Skin of body (tissue), 2 donors: ENCODE results near the gene GPC1. TPM values are rescaled to one million over a fixed set of nuclear protein-coding genes. Genes with fewer than 3 reads are reported as not detected.
A peak's percentile ranks its signal among the peaks of the same experiment; 100 is the strongest.
"Not testable (repeated sequence)": the region's sequence is repeated elsewhere in the genome, so short reads cannot be mapped to it uniquely, and the experiment has no call there.

ENCODE experiments used
- DNase-seq: peaks from one replicate; lab custom pipeline; 2025; lab: John Stamatoyannopoulos, UW
- total RNA-seq: library from RNA; depleted of rRNA; stranded (reverse); fragments of >200 nt; gene quantifications from one replicate; pipeline ENCODE4 v1.2.3, GENCODE V29; 2014

The GPC1 gene
- total RNA-seq, 1 donor from 2014 or later, result 25.4 TPM

DNA sequence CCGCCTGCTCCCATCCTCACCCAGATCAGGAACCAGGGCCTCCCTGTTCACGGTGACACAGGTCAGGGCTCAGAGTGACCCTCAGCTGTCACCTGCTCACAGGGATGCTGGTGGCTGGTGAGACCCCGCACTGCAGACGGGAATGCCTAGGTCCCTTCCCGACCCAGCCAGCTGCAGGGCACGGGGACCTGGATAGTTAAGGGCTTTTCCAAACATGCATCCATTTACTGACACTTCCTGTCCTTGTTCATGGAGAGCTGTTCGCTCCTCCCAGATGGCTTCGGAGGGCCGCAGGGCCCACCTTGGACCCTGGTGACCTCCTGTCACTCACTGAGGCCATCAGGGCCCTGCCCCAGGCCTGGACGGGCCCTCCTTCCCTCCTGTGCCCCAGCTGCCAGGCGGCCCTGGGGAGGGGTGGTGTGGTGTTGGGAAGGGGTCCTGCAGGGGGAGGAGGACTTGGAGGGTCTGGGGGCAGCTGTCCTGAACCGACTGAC, 31.7 kb downstream of the GPC1 start:
- DNase-seq, result no peak

DNA sequence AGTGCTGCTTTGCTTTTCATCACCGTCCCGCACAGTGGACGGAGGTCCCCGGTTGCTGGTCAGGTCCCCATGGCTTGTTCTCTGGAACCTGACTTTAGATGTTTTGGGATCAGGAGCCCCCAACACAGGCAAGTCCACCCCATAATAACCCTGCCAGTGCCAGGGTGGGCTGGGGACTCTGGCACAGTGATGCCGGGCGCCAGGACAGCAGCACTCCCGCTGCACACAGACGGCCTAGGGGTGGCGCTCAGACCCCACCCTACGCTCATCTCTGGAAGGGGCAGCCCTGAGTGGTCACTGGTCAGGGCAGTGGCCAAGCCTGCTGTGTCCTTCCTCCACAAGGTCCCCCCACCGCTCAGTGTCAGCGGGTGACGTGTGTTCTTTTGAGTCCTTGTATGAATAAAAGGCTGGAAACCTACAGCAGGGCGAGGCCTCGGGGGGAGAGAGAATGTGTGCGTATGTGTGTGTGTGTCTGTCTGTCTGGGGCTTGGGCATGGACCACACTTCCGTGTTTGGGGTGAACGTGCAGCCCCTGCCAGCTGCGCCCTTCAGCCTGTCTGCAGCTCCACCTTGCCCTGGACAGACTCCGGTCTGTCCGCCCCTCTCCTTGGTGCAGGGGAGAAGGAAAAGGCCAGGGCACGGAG, 32.3 kb downstream of the GPC1 start:
- no peak for DNase-seq

DNA sequence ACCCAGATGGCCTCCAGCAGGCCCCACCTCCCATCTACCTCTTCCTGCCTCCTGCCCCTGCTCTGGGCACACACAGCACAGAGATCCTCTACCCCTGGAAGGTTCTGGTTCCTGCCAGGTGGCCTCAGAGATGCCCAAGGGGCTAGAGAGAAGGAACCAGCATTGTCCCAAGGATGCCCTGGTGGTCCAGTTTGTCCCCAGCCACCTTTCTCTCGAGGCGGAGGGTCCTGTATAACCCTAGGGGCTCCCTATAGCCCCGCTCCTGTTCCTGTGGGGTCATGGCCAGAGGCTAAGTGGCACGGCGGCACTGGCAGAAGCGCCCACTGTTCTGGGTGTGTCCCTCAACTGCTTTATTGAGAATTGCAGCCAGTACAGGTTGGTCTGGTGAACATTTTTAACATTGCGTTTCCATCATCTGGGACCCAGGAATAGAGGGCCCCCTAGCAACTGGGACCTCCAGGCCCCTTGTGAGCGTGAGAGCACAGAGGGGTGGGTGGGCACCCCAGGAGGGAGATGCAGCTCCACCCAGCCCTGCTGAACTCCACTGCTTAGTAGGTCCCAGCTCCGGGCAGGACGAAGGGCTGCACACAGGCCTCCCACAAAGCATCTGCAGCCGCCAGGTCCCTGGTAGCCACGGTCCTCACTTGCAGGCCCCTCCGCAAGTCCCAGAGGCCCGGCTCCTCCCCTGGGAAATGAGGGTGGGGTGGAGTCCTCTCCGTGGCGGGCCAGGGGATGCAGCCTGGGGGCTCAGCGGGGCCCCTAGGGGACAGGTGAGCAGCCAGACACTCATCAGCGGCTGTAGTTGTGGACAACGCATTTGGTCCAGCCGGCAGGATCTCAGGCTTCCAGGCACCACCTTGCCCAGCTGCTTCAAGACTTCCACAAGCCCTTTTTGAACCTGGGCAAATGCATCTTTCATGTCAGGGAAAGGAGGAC, 33.1 kb downstream of the GPC1 start:
- peak; percentile 10 for DNase-seq

DNA sequence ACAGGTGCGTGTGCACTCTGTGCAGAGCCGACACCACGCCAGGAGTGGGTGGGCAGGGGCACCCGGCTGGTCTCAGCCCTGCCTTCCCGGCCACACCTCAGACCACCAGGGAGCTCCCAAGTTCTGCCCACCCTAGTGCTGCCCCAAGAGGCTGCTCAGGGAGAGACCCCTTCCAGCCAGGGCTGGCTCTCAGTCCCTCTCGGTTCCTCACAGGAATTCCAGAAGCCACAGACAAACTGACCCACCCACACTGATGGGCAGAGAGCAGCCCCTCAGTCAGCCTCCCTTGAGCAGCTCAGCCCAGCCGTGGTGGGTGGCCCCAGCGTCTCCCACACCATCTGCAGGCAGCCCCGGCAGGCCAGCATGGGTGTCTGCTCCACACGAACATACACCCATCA, 33.8 kb downstream of the GPC1 start:
- no peak for DNase-seq

DNA sequence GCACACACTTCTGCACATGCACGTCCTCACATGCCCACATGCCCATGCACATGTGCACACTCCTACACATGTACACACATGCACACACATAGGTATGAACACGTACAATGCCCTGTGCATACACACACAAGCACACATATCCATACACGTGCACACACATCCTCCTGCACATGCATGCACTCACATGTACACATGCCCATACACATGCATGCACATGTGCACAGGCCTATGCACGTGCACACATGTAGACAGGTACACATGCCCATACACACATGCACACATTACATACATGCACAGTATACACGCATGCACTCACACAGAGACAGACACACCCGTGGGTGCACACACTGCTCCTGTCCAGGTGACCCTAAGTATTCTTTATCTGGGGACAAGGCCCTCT, 34.3 kb downstream of the GPC1 start:
- DNase-seq, result no peak

DNA sequence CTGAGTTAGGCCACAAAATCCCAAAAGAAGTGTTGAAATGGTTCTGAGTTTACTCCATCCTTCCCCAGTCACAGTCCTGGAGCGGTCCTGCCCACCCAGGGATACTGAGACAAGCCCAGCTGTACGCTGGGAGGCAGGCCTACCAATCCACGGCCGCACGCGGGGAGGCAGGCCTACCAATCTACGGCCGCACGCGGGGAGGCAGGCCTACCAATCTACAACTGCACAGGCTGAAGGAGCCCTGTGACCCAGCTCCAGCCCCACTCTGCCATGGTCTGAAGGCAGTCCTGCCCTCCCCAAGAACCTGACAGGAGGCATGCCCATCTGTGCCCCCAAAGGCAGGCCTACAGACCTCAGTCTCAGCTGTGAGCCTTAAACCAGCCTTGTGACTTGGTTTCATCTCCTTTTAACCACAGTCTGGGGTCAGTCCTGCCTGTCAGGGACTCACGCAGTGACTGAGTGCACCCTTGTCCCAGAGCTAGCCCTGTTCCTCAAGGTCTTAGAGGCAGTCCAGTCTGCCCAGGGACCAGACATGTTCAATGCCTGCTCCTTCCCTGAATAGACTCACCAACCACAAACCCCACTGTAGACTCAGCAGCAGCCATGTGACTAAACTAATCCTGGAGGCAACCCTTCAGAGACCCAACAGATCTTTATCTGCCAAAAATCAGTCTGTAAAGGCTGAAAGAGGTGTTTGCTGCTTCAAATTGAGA, 36.8 kb downstream of the GPC1 start:
- DNase-seq, result no peak

DNA sequence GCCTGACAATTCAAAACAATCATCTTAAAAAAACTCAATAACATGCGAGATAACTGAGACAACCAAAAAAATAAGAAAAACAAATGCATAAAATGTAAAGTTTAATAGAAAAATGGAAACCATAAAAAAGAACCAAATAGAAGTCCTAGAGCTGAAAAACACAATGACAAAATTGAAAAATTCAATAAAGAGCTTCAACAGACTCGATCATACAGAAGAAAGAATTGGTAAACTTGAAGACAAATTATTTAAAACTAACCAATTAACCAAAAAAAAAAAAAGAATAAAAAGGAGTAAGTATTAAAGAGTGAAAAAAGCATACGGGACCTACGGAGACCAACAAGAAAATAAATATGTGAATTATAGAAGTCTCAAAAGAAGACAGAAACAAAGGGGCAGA, 37.7 kb downstream of the GPC1 start:
- no peak for DNase-seq

DNA sequence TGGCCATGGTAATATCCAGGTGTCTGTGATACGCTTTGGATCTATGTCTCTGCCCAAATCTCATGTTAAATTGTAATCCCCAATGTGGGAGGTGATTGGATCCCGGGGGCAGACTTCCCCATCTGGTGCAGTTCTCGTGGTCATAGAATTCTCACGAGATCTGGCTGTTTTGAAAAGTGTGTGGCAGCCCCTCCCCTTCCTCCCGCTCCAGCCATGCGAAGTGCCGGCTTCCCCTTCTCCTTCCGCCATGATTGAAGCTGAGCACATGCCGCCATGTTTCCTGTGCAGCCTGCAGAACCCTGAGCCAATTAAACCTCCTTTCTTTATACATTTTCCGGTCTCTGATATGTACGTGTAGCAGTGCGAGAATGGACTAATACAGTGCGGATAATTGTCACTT, 42.5 kb downstream of the GPC1 start:
- DNase-seq, result no peak

DNA sequence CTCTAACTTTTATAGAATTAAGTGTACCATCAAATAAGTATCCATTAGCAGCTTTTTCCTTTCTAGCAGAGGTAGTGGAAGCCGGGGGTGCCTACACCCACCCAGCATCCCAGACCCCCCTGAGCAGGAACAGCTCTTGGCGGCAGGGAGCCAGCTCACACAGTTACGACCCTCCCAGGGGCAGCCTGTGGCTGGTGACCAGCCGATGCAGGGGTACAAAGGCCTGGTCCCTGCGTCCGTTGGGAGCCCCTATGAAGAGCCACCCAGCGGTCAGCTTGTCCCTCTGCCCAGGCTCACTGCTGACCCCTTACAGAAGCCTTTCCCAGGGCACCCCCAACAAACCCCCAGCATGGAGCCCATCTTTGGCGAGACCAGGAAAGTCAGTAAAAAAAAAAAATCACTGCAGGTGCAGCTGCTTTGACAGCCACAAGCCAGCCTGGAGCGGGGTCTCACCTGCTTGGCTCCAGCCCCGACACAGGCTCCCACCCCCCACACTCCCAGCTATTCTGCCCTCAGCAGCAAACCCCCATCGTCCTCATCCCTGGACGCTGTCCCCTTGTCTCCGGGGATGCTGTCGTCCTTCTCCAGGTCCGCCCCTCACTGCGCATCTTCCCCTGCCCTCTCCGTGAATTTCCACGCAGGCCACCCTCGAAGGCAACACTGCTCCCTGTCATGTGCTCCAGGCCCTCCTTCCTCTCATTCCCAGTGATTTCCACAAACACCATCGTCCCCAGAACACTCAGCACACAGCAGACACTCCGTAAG, 43.1 kb downstream of the GPC1 start:
- DNase-seq, result no peak

DNA sequence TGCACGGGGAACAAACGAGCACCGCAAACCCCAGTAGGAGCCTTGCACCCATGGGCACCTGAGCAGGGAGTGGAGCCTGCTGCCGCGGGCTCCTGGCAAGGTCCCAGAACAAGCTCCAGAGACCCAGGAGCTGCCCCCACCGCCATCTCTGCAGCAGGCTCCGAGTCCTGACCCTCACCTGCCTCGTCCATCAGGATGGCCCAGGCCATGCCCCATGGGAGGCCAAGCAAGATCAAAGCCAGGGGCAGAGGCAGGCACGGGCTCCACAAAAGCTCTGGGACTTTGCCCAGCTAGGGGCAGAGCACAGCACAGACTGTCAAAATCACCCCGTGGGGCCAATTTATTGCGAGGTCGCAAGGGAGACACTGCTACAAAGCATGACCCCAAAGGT, 43.6 kb downstream of the GPC1 start:
- no peak for DNase-seq

DNA sequence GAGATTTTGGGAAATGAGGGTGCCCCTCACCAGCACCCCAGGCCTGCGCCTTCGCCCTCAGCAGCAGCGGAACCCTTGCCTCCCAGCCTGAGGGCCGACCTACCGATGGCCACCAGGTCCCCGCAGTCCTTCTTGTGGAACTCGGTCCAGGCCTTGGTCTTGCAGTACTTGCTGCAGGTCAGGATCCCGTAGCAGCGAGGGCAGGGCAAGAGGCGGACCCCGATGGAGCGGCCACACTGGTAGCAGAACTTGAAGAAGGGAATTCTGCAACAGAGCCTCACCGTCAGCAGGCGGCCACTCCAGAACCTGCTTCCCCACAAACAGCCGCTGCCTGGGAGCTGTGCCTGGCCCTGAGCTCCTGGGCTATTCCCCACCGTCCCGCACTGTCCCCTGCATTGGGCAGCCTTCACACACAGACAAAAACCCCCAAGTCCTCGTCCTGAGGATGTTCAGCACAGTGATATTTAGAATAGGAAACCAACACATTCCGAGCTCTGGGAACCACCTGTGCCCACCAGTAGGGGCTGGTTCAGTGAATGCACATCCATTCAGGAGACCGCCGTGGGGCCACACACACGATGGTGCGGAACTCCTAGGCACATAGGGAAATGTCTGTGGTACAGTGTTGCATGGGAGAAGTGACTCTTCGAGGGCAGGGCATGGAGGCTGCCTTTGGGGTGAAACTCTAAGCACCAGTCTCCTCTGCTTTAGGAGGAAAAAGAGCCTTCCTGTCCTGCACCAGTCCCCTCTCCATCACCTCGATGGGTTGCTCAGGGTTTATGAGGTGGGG, 45.6 kb downstream of the GPC1 start:
- DNase-seq, result no peak

DNA sequence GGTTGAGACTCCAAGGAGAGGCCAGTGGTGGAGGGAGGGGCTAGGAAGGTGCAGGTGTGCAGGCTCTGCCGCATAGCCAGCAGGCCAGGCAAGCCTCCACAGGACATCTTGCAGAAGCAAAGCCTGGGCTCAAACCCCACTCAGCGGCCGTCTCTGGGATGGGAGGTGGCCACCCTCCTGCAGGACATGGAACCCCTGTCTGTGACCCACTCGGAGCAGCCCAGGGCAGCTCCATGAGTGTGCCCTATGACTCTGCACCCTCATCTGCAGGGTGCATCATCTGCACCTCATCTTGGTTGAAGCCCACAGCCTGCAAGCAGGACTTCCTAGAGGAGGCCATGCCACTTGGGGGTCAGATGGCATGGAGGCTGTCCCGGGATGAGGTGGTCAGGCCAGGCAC, 46.3 kb downstream of the GPC1 start:
- no peak for DNase-seq

DNA sequence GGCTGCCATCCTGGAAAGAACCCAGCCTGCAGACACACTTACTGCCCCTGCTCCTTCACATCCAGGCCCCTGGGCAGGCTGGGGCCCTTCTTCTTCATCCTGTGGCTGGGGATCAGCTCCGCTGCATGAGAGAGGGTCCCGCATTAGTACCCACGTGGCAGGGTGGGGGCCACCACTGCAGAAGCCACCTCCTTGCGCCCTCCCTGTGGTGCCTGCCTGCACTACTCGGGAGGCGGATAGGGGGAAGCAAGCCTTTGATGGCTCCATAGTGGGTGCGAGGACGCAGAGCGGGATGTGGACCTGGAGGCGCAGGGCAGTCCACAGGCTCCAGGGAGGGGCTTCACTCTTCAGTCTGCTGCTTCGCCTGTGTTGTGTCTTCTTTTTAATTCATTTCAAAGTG, 46.7 kb downstream of the GPC1 start:
- no peak for DNase-seq

DNA sequence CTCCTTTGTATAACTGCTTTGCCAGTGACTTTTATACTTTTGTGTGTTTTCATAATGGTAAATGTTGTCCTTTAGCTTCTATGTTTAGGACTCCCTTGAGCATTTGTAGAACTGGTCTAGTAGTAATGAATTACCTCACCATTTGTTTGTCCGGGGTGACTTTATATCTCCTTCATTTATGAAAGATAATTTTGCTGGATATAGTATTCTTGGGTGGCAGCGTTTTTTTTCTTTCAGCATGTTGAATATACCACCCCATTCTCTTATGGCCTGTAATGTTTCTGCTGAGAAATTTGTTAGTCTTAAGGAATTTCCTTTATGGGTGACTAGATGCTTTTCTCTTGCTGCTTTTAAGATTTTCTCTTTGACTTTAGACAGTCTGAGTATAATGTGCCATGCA, 56.0 kb downstream of the GPC1 start:
- DNase-seq, result no peak

DNA sequence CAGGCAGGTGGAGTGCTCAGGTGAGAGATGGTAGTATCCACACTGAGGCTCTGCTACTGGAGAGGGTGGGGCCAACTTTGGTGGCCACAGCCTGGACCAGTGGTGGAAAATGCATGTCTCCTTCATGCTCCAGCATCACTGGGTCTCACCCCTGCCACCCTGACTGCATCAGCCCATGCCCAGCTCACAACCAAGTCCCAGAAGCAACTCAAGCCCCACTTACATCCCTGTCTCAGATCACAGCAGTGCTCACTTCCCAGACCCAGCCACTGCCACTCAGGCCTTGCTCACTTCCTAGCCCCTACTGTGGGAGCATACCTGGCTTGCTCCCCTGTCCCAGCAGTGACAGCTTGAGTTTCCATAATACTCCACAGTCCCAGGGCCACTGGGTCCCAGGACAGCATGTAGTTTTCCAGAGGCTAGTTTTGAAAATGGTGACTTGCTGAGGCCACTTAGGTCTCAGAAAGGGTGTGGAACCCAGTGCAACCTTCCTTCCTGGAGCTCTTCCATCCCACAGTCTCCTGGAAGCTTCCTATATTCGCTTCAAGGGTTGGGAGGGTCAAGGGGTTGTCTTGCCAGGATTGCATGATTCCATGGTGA, 58.8 kb downstream of the GPC1 start:
- DNase-seq, result no peak

DNA sequence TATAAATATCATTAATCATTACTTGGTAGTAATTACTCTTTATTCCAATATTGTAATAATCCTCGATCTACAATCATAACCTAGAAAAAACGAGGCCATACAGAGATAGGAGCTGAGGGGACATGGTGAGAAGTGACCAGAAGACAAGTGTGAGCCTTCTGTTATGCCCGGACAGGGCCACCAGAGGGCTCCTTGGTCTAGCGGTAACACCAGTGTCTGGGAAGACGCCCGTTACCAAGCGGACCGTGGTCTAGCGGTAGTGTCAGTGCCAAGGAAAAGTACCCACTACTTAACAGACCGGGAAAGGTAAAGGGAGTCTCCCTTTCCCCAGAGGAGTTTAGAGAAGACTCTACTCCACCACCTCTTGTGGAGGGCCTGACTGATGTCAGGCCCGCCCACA, 59.5 kb downstream of the GPC1 start:
- DNase-seq, result not testable (repeated sequence)

DNA sequence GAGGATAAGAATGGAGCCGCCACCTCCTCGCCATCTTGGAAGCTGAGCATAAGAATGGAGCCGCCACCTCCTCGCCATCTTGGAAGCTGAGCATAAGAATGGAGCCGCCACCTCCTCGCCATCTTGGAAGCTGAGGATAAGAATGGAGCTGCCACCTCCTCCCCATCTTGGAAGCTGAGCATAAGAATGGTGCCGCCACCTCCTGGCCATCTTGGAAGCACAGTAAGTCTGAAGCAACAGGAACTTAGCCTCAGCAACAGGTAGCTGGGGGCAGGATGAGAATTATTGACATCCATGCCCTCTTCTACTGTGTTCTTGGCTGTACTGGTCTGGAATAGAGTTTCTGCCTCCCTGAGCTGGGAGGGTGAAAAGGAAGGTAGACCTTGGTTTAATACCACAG, 61.6 kb downstream of the GPC1 start:
- not testable (repeated sequence) for DNase-seq

DNA sequence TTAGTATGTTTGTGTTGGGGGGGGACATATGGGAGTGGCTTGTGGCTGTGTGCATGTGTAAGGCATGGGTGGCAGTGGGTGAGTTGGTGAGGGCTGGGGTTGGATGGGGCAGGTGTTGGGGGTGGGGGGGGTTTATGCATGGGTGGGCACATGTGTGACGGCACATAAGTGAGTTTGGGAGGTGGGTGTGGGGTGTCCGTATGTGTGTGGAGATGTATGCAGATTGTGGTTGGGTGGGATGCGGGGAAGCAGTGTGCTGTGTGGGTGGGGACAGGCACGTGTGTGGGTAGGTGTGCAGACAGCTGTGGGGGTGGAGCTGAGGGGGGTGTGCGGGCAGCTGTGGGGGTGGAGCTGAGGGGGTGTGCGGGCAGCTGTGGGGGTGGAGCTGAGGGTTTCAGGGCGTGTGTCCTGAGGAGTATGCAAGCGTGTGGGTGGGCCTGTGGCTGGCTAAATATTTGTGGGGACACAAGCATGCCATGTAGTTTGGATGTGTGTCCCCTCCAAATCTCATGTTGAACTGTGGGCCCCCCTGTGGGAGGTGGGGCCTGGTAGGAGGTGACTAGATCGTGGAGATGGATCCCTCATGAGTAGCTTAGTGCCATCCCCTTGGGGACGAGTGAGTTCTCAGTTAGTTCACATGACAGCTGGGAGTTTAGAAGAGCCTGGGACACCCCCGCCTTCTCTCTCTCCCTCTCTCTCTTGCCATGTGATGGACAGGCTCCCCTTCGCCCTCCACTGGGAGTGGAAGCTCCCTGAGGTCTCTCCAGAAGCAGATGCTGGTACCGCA, 62.9 kb downstream of the GPC1 start:
- no peak for DNase-seq

DNA sequence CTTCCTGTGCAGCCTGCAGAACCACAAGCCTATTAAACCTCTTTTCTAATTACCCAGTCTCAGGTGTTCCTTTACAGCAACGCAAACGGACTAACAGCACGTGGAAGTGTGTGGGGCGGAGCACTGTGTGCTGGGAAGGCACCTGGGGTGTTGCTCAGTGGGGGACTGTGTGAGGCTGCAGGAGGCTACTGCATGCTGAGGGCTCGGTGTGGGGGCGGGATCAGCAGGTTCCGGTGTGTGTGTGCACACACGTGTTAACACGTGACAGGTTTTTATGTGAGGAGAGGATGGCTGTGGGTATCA, 63.4 kb downstream of the GPC1 start:
- no peak for DNase-seq
